ENCODE data around the gene THAP10. TPM values are rescaled to one million over a fixed set of nuclear protein-coding genes. Genes with fewer than 3 reads are reported as not detected.

THAP10 gene
- total and polyA plus RNA-seq, 9 of the 15 experiments (the other 6 are each of a cell fraction or from before 2014, with no cell fraction given), result 0.04 to 0.28 (median 0.09) TPM; not detected in 3

DNA sequence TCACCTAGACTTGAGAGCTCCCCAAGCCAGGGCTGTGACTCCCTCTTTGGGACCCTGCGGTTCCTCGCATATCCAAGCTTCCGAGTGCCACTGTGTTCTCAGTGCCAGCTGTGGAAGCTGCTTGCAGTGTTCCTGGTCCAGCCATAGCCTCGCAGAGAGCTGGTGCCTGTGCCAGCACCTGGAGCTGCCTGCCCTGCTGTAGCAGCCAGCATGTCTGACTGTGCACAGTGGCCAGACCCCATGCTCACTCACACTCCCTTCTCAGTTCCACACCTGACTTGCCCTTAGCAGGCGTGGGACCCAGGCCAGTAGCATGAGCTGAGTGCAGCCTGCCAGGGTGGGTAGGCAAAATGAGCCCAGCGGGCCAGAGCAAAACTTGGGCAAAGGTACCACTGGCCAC, 25.7 kb upstream of the THAP10 start:
- no peak for ATAC-seq
- H3K4me2 ChIP-seq (ENCODE audit: insufficient read depth, low read length), result no peak overlapping the region
- H3K9me3 ChIP-seq (replicated peaks; ENCODE audit: control insufficient read depth, insufficient read depth, low read depth, low read length), result no peaks in the 10 kb centered on the region
- H3K9me1 ChIP-seq (ENCODE audit: control insufficient read depth, insufficient read depth, low read length), result no peaks in the 10 kb centered on the region
- intact Hi-C loops (cut with micrococcal nuclease) (no loop called here), in situ Hi-C loops (cut with MboI) (no loop called here)
- no peaks in the 10 kb centered on the region for H3K4me1 ChIP-seq (replicated peaks in 1 of 2; ENCODE audit: control insufficient read depth in 2 of 2, insufficient read depth in 2 of 2, low read length in 2 of 2)
- ChIA-PET CTCF (ENCODE audit: low intra/inter-chr PET ratio) (no interaction called here), POLR2A (interaction anchor here (1.2 kb wide), 1 partner anchor 17 kb away, joined by 7 read pairs; no protein-coding TSS in a partner anchor)
- H2AFZ ChIP-seq (ENCODE audit: low read depth, low read length), result no peak overlapping the region
- TF ChIP-seq ZNF785 (CRISPR knock-in tag; IDR thresholded peaks at IDR 0.05) (no peak), SMAD2 (IDR thresholded peaks at IDR 0.05; ENCODE audit: low read depth, low read length) (no peak), MECOM (CRISPR knock-in tag; IDR thresholded peaks at IDR 0.05) (no peak), ZNF311 (CRISPR knock-in tag; IDR thresholded peaks at IDR 0.05) (no peak), ZNF12 (CRISPR knock-in tag; IDR thresholded peaks at IDR 0.05) (no peak), CBFA2T3 (IDR thresholded peaks at IDR 0.05) (no peak), SAP30 (IDR thresholded peaks at IDR 0.05; ENCODE audit: borderline replicate concordance, insufficient read depth, low read depth, low read length, poor library complexity, severe bottlenecking) (no peak)
- TF ChIP-seq, protein P1, sequence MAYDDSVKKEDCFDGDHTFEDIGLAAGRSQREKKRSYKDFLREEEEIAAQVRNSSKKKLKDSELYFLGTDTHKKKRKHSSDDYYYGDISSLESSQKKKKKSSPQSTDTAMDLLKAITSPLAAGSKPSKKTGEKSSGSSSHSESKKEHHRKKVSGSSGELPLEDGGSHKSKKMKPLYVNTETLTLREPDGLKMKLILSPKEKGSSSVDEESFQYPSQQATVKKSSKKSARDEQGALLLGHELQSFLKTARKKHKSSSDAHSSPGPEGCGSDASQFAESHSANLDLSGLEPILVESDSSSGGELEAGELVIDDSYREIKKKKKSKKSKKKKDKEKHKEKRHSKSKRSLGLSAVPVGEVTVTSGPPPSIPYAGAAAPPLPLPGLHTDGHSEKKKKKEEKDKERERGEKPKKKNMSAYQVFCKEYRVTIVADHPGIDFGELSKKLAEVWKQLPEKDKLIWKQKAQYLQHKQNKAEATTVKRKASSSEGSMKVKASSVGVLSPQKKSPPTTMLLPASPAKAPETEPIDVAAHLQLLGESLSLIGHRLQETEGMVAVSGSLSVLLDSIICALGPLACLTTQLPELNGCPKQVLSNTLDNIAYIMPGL (CRISPR knock-in tag; IDR thresholded peaks at IDR 0.05), result no peak
- TF ChIP-seq, protein P2, sequence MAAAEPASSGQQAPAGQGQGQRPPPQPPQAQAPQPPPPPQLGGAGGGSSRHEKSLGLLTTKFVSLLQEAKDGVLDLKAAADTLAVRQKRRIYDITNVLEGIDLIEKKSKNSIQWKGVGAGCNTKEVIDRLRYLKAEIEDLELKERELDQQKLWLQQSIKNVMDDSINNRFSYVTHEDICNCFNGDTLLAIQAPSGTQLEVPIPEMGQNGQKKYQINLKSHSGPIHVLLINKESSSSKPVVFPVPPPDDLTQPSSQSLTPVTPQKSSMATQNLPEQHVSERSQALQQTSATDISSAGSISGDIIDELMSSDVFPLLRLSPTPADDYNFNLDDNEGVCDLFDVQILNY (CRISPR knock-in tag; IDR thresholded peaks at IDR 0.05), result no peak
- TF ChIP-seq, protein P3, sequence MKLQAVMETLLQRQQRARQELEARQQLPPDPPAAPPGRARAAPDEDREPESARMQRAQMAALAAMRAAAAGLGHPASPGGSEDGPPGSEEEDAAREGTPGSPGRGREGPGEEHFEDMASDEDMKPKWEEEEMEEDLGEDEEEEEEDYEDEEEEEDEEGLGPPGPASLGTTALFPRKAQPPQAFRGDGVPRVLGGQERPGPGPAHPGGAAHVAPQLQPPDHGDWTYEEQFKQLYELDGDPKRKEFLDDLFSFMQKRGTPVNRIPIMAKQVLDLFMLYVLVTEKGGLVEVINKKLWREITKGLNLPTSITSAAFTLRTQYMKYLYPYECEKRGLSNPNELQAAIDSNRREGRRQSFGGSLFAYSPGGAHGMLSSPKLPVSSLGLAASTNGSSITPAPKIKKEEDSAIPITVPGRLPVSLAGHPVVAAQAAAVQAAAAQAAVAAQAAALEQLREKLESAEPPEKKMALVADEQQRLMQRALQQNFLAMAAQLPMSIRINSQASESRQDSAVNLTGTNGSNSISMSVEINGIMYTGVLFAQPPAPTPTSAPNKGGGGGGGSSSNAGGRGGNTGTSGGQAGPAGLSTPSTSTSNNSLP (IDR thresholded peaks at IDR 0.05; ENCODE audit: borderline replicate concordance, low read depth, low read length), result no peak
- TF ChIP-seq, protein P4, sequence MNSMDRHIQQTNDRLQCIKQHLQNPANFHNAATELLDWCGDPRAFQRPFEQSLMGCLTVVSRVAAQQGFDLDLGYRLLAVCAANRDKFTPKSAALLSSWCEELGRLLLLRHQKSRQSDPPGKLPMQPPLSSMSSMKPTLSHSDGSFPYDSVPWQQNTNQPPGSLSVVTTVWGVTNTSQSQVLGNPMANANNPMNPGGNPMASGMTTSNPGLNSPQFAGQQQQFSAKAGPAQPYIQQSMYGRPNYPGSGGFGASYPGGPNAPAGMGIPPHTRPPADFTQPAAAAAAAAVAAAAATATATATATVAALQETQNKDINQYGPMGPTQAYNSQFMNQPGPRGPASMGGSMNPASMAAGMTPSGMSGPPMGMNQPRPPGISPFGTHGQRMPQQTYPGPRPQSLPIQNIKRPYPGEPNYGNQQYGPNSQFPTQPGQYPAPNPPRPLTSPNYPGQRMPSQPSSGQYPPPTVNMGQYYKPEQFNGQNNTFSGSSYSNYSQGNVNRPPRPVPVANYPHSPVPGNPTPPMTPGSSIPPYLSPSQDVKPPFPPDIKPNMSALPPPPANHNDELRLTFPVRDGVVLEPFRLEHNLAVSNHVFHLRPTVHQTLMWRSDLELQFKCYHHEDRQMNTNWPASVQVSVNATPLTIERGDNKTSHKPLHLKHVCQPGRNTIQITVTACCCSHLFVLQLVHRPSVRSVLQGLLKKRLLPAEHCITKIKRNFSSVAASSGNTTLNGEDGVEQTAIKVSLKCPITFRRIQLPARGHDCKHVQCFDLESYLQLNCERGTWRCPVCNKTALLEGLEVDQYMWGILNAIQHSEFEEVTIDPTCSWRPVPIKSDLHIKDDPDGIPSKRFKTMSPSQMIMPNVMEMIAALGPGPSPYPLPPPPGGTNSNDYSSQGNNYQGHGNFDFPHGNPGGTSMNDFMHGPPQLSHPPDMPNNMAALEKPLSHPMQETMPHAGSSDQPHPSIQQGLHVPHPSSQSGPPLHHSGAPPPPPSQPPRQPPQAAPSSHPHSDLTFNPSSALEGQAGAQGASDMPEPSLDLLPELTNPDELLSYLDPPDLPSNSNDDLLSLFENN (IDR thresholded peaks at IDR 0.05; ENCODE audit: low read depth in 2 of 2, low read length in 2 of 2), result no peak
- TF ChIP-seq, protein P5, sequence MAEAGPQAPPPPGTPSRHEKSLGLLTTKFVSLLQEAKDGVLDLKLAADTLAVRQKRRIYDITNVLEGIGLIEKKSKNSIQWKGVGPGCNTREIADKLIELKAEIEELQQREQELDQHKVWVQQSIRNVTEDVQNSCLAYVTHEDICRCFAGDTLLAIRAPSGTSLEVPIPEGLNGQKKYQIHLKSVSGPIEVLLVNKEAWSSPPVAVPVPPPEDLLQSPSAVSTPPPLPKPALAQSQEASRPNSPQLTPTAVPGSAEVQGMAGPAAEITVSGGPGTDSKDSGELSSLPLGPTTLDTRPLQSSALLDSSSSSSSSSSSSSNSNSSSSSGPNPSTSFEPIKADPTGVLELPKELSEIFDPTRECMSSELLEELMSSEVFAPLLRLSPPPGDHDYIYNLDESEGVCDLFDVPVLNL (CRISPR knock-in tag; IDR thresholded peaks at IDR 0.05; ENCODE audit: low read depth), result no peak
- BruUV-seq (replicated peaks), result no TSS peak
- whole genome bisulfite sequencing (ENCODE audit: insufficient coverage, low coverage, missing lambda C conversion rate), result 0% methylated on average over 6 of the region's 6 CpGs
- no peaks in the 10 kb centered on the region for H4K20me1 ChIP-seq (replicated peaks; ENCODE audit: control insufficient read depth, insufficient read depth, low read length)
- no peaks in the 10 kb centered on the region for H3K79me2 ChIP-seq (ENCODE audit: control insufficient read depth, insufficient read depth, low read length)
- no peak for FAIRE-seq
- H3K27me3 ChIP-seq (ENCODE audit: control insufficient read depth in 2 of 2, insufficient read depth in 2 of 2, low read length in 2 of 2), result no peaks in the 10 kb centered on the region
- no peak overlapping the region for H3K4me3 ChIP-seq
- no peak overlapping the region for H3K9ac ChIP-seq (ENCODE audit: insufficient read depth in 1 of 2, low read depth in 2 of 2, low read length in 2 of 2)
- no peaks in the 10 kb centered on the region for H3K36me3 ChIP-seq (ENCODE audit: control insufficient read depth, insufficient read depth, low read length)
- no peak for DNase-seq (ENCODE audit: extremely low read depth in 1 of 4, low spot score in 3 of 4)
- H3K27ac ChIP-seq (ENCODE audit: extremely low read depth, low read depth, low read length), result no peak overlapping the region

Measured in K562 (cell line).